Peyer's patch (tissue), 4 donors: ENCODE results near the gene DMPK. TPM values are rescaled to one million over a fixed set of nuclear protein-coding genes. Genes with fewer than 3 reads are reported as not detected.
A peak's percentile ranks its signal among the peaks of the same experiment; 100 is the strongest.
"Not testable (repeated sequence)": the region's sequence is repeated elsewhere in the genome, so short reads cannot be mapped to it uniquely, and the experiment has no call there.

Source experiments
- DNase-seq, 3 donors: peaks; one replicate each; pipeline ENCODE4 v3.0.0-alpha.2; 2017 to 2019
- H3K27ac ChIP-seq, 4 donors: fragments of 200-600 bp; sonication (generic); one replicate each; pipeline ENCODE4 v1.5.1; 2016 to 2019
- H3K27me3 ChIP-seq, 2 donors: fragments of 200-600 bp; sonication (generic); one replicate each; pipeline ENCODE4 v1.5.1; 2019
- H3K36me3 ChIP-seq, 3 donors: fragments of 200-600 bp; sonication (generic); one replicate each; pipeline ENCODE4 v1.5.1; 2016 to 2019
- H3K4me1 ChIP-seq, 4 donors: fragments of 200-600 bp; sonication (generic); one replicate each; pipeline ENCODE4 v1.5.1; 2016 to 2019
- H3K4me3 ChIP-seq, 4 donors: fragments of 200-600 bp; sonication (generic); 1 replicate in 3 of 4; 2 replicates in 1 of 4; pipeline ENCODE4 v1.5.1; 2016 to 2019; ENCODE audit warnings: mild to moderate bottlenecking in 1 of 4
- H3K9me3 ChIP-seq, 4 donors: fragments of 200-600 bp; sonication (generic); one replicate each; pipeline ENCODE4 v1.5.1; 2016 to 2019; ENCODE audit warnings: mild to moderate bottlenecking in 1 of 4
- CTCF ChIP-seq, 6 experiments: fragments of 450-650 bp in 4 of 6; fragments of 200-600 bp in 2 of 6; sonication (generic) in 1 of 6; IDR thresholded peaks; one replicate each; pipeline ENCODE4 v1.5.1; 2017 to 2019; ENCODE audit warnings: antibody characterized with exemption in 6 of 6, mild to moderate bottlenecking in 3 of 6, moderate library complexity in 1 of 6
- POLR2A ChIP-seq, 2 donors: fragments of 450-650 bp; IDR thresholded peaks; one replicate each; pipeline ENCODE4 v1.5.1; 2017; ENCODE audit warnings: antibody characterized with exemption in 2 of 2, mild to moderate bottlenecking in 2 of 2, moderate library complexity in 2 of 2
- total RNA-seq, 4 donors: library from RNA; depleted of rRNA; stranded (reverse); fragments of >200 nt; gene quantifications; one replicate each; pipeline ENCODE4 v1.1.0, GENCODE V29; 2016

Gene DMPK
- total RNA-seq, 4 donors from 2014 or later = 10.5 to 63.5 (median 43.5) TPM

- H3K4me1 ChIP-seq = peaks cover 0 to under 1% (median 0%) of the 10 kb centered on the region in 4 donors
- no peaks in the 10 kb centered on the region for H3K36me3 ChIP-seq
- DNase-seq = no peak
- no peaks in the 10 kb centered on the region for H3K27me3 ChIP-seq
- no peak overlapping the region for H3K4me3 ChIP-seq
- no peak for TF ChIP-seq CTCF (IDR thresholded peaks at IDR 0.05)
- TF ChIP-seq POLR2A (IDR thresholded peaks at IDR 0.05) = no peak
- H3K9me3 ChIP-seq = no peaks in the 10 kb centered on the region
- no peak overlapping the region for H3K27ac ChIP-seq
Observed at GRCh38 chr19:45804140-45804958, 22.1 kb upstream of the DMPK start.

GRCh38 chr19:45801603-45802175 lies 19.4 kb upstream of the DMPK start:
- Histone ChIP-seq H3K27ac (no peak overlapping the region), H3K36me3 (no peaks in the 10 kb centered on the region), H3K27me3 (no peaks in the 10 kb centered on the region), H3K4me1 (peaks cover 0 to 6% (median 0%) of the 10 kb centered on the region in 4 donors), H3K4me3 (no peak overlapping the region), H3K9me3 (no peaks in the 10 kb centered on the region)
- TF ChIP-seq POLR2A (IDR thresholded peaks at IDR 0.05) (no peak), CTCF (IDR thresholded peaks at IDR 0.05) (no peak)
- no peak for DNase-seq

- TF ChIP-seq CTCF (IDR thresholded peaks at IDR 0.05) (no peak), POLR2A (IDR thresholded peaks at IDR 0.05) (no peak)
- Histone ChIP-seq H3K9me3 (no peaks in the 10 kb centered on the region), H3K4me1 (peaks cover 0 to 6% (median 0%) of the 10 kb centered on the region in 4 donors), H3K27ac (no peak overlapping the region), H3K4me3 (no peak overlapping the region), H3K36me3 (no peaks in the 10 kb centered on the region), H3K27me3 (no peaks in the 10 kb centered on the region)
- no peak for DNase-seq
Observed at GRCh38 chr19:45800070-45800553, 17.8 kb upstream of the DMPK start.

GRCh38 chr19:45799541-45799940 lies 17.3 kb upstream of the DMPK start:
- not testable (repeated sequence) for H3K27me3 ChIP-seq, H3K9me3 ChIP-seq, H3K27ac ChIP-seq, H3K4me1 ChIP-seq, H3K36me3 ChIP-seq, H3K4me3 ChIP-seq, DNase-seq

- H3K27ac ChIP-seq = no peak overlapping the region
- peak; percentile 82 to 94 (median 84) for TF ChIP-seq CTCF (IDR thresholded peaks at IDR 0.05)
- TF ChIP-seq POLR2A (IDR thresholded peaks at IDR 0.05) = no peak
- no peaks in the 10 kb centered on the region for H3K27me3 ChIP-seq
- H3K4me3 ChIP-seq = no peak overlapping the region
- no peaks in the 10 kb centered on the region for H3K9me3 ChIP-seq
- peak; percentile 38 to 77 (median 72) for DNase-seq
- peaks cover 0 to 6% (median 0%) of the 10 kb centered on the region in 4 donors for H3K4me1 ChIP-seq
- H3K36me3 ChIP-seq = no peaks in the 10 kb centered on the region
Observed at GRCh38 chr19:45798995-45799517, 16.8 kb upstream of the DMPK start.

GRCh38 chr19:45794627-45795026 lies 12.3 kb upstream of the DMPK start:
- H3K4me3 ChIP-seq = no peak overlapping the region
- no peaks in the 10 kb centered on the region for H3K9me3 ChIP-seq
- H3K27me3 ChIP-seq = no peaks in the 10 kb centered on the region
- H3K36me3 ChIP-seq = peaks cover 0 to 12% (median 0%) of the 10 kb centered on the region in 3 donors
- no peak for DNase-seq
- no peak overlapping the region for H3K27ac ChIP-seq
- H3K4me1 ChIP-seq = peaks cover 4 to 24% (median 15%) of the 10 kb centered on the region in 4 donors
- TF ChIP-seq CTCF (IDR thresholded peaks at IDR 0.05) (no peak), POLR2A (IDR thresholded peaks at IDR 0.05) (no peak)
